Naive B cell (primary cell): ENCODE data around the gene TBL1XR1. TPM values are rescaled to one million over a fixed set of nuclear protein-coding genes. Genes with fewer than 3 reads are reported as not detected.
"Not testable (repeated sequence)": the region's sequence is repeated elsewhere in the genome, so short reads cannot be mapped to it uniquely, and the experiment has no call there.

ENCODE experiments used
- ATAC-seq, 2 donors: fragments of 150-1000 bp; cut with Tn5 transposase; 2 replicates each; pipeline ENCODE4 v1.10.0; 2021; ENCODE audit warnings: low read depth in 2 of 2, mild to moderate bottlenecking in 2 of 2, moderate library complexity in 2 of 2
- DNase-seq: peaks from one replicate; pipeline ENCODE4 v3.0.0; 2022
- H3K27ac Mint-ChIP-seq, 6 donors: one replicate each; pipeline ENCODE4 v1.8.0; 2020 to 2022; ENCODE audit warnings: mild to moderate bottlenecking in 6 of 6, mixed read lengths in 6 of 6, moderate library complexity in 5 of 6, inconsistent platforms in 2 of 6
- H3K27me3 Mint-ChIP-seq, 3 donors: one replicate each; pipeline ENCODE4 v1.8.0; 2021 to 2022; ENCODE audit warnings: mixed read lengths in 3 of 3, mild to moderate bottlenecking in 1 of 3
- H3K36me3 Mint-ChIP-seq, 2 donors: one replicate each; pipeline ENCODE4 v1.8.0; 2020 to 2022; ENCODE audit warnings: mixed read lengths in 2 of 2, inconsistent platforms in 1 of 2, mild to moderate bottlenecking in 1 of 2
- H3K4me1 Mint-ChIP-seq, 3 donors: one replicate each; pipeline ENCODE4 v1.8.0; 2020 to 2022; ENCODE audit warnings: mixed read lengths in 3 of 3, inconsistent platforms in 1 of 3, mild to moderate bottlenecking in 1 of 3, moderate library complexity in 1 of 3
- H3K4me3 Mint-ChIP-seq, 8 donors: one replicate each; pipeline ENCODE4 v1.8.0; 2020 to 2022; ENCODE audit warnings: mild to moderate bottlenecking in 8 of 8, mixed read lengths in 8 of 8, moderate library complexity in 8 of 8, inconsistent platforms in 2 of 8
- H3K9me3 Mint-ChIP-seq, 7 donors: one replicate each; pipeline ENCODE4 v1.8.0; 2020 to 2022; ENCODE audit warnings: mixed read lengths in 7 of 7, mild to moderate bottlenecking in 5 of 7, inconsistent platforms in 2 of 7, moderate library complexity in 1 of 7
- polyA plus RNA-seq, 6 donors: library from polyadenylated mRNA; unstranded; fragments of 300-500 nt; fragmentation: Illumina TruSeq; gene quantifications; one replicate each; pipeline ENCODE4 v1.2.3, GENCODE V29; 2021; ENCODE audit warnings: low read depth in 6 of 6

The TBL1XR1 gene
- polyA plus RNA-seq, 6 donors from 2014 or later: 18.4 to 48.3 (median 33.2) TPM

GRCh38 chr3:177188325-177188724, 9.0 kb downstream of the TBL1XR1 start:
- peak overlapping the region in 1 of 8 donors; percentile 61 for H3K4me3 Mint-ChIP-seq
- not testable (repeated sequence) for H3K9me3 Mint-ChIP-seq, ATAC-seq, H3K27me3 Mint-ChIP-seq, DNase-seq, H3K36me3 Mint-ChIP-seq
- peaks cover 36 to 78% (median 66%) of the 10 kb centered on the region in 3 donors for H3K4me1 Mint-ChIP-seq
- H3K27ac Mint-ChIP-seq: peak overlapping the region in 3 of 6 donors; percentile 38 to 65 (median 42)

GRCh38 chr3:177186306-177186705, 11.0 kb downstream of the TBL1XR1 start:
- no peaks in the 10 kb centered on the region for H3K27me3 Mint-ChIP-seq
- H3K9me3 Mint-ChIP-seq: no peaks in the 10 kb centered on the region
- H3K27ac Mint-ChIP-seq: no peak overlapping the region
- DNase-seq (no peak), ATAC-seq (no peak)
- H3K4me1 Mint-ChIP-seq: peaks cover 38 to 77% (median 64%) of the 10 kb centered on the region in 3 donors
- H3K4me3 Mint-ChIP-seq: peak overlapping the region in 2 of 8 donors; percentile 53 to 56
- H3K36me3 Mint-ChIP-seq: no peaks in the 10 kb centered on the region

GRCh38 chr3:177185035-177185574, 12.2 kb downstream of the TBL1XR1 start:
- ATAC-seq (no peak), DNase-seq (no peak)
- Mint-ChIP-seq H3K9me3 (no peaks in the 10 kb centered on the region), H3K36me3 (no peaks in the 10 kb centered on the region), H3K4me3 (no peak overlapping the region), H3K4me1 (peaks cover 42 to 76% (median 64%) of the 10 kb centered on the region in 3 donors), H3K27ac (peak overlapping the region in 2 of 6 donors; percentile 29 to 58), H3K27me3 (no peaks in the 10 kb centered on the region)

- ATAC-seq, DNase-seq, H3K36me3 Mint-ChIP-seq, H3K9me3 Mint-ChIP-seq, H3K27me3 Mint-ChIP-seq: not testable (repeated sequence)
- Mint-ChIP-seq H3K27ac (peak overlapping the region in 2 of 6 donors; percentile 56 to 58), H3K4me1 (peaks cover 47 to 81% (median 69%) of the 10 kb centered on the region in 3 donors), H3K4me3 (peak overlapping the region in 1 of 8 donors; percentile 41)
Observed at GRCh38 chr3:177184602-177185001, 12.7 kb downstream of the TBL1XR1 start.

- DNase-seq (no peak), ATAC-seq (no peak)
- H3K4me3 Mint-ChIP-seq: peak overlapping the region in 3 of 8 donors; percentile 24 to 69 (median 40)
- peak overlapping the region in 4 of 6 donors; percentile 69 to 87 (median 78) for H3K27ac Mint-ChIP-seq
- no peaks in the 10 kb centered on the region for H3K9me3 Mint-ChIP-seq
- peaks cover 52 to 84% (median 82%) of the 10 kb centered on the region in 3 donors for H3K4me1 Mint-ChIP-seq
- H3K36me3 Mint-ChIP-seq: peaks cover 0 to 7% of the 10 kb centered on the region in 2 donors
- no peaks in the 10 kb centered on the region for H3K27me3 Mint-ChIP-seq
Observed at GRCh38 chr3:177182352-177182751, 14.9 kb downstream of the TBL1XR1 start.

GRCh38 chr3:177181418-177181817, 15.9 kb downstream of the TBL1XR1 start:
- Mint-ChIP-seq H3K4me1 (peaks cover 48 to 78% (median 73%) of the 10 kb centered on the region in 3 donors), H3K4me3 (peak overlapping the region in 6 of 8 donors; percentile 36 to 91 (median 60)), H3K9me3 (no peaks in the 10 kb centered on the region), H3K27me3 (no peaks in the 10 kb centered on the region), H3K27ac (peak overlapping the region; percentile 69 to 91 (median 78)), H3K36me3 (peaks cover 0 to 8% of the 10 kb centered on the region in 2 donors)
- DNase-seq (no peak), ATAC-seq (no peak)

- H3K9me3 Mint-ChIP-seq: no peaks in the 10 kb centered on the region
- H3K4me3 Mint-ChIP-seq: peak overlapping the region in 3 of 8 donors; percentile 23 to 41 (median 36)
- DNase-seq (no peak), ATAC-seq (no peak)
- H3K27me3 Mint-ChIP-seq: no peaks in the 10 kb centered on the region
- peaks cover 0 to 8% of the 10 kb centered on the region in 2 donors for H3K36me3 Mint-ChIP-seq
- H3K4me1 Mint-ChIP-seq: peaks cover 47 to 72% (median 68%) of the 10 kb centered on the region in 3 donors
- H3K27ac Mint-ChIP-seq: peak overlapping the region in 2 of 6 donors; percentile 84 to 91
Observed at GRCh38 chr3:177180506-177180905, 16.8 kb downstream of the TBL1XR1 start.

- H3K36me3 Mint-ChIP-seq: peaks cover 0 to 8% of the 10 kb centered on the region in 2 donors
- peak overlapping the region in 6 of 8 donors; percentile 11 to 70 (median 40) for H3K4me3 Mint-ChIP-seq
- peak overlapping the region in 5 of 6 donors; percentile 1 to 90 (median 50) for H3K27ac Mint-ChIP-seq
- no peaks in the 10 kb centered on the region for H3K9me3 Mint-ChIP-seq
- no peak for DNase-seq
- no peaks in the 10 kb centered on the region for H3K27me3 Mint-ChIP-seq
- peaks cover 46 to 67% (median 64%) of the 10 kb centered on the region in 3 donors for H3K4me1 Mint-ChIP-seq
- ATAC-seq: peak; percentile 45 to 50
Observed at GRCh38 chr3:177179281-177180067, 17.8 kb downstream of the TBL1XR1 start.

- Mint-ChIP-seq H3K9me3 (no peaks in the 10 kb centered on the region), H3K36me3 (peaks cover 0 to 8% of the 10 kb centered on the region in 2 donors), H3K4me1 (peaks cover 56 to 75% (median 73%) of the 10 kb centered on the region in 3 donors), H3K27ac (peak overlapping the region in 3 of 6 donors; percentile 2 to 74 (median 27)), H3K4me3 (no peak overlapping the region), H3K27me3 (no peaks in the 10 kb centered on the region)
- ATAC-seq: no peak
- no peak for DNase-seq
Observed at GRCh38 chr3:177177749-177178221, 19.5 kb downstream of the TBL1XR1 start.

GRCh38 chr3:177174607-177175170, 22.6 kb downstream of the TBL1XR1 start:
- peak overlapping the region; percentile 31 to 86 (median 62) for H3K27ac Mint-ChIP-seq
- peak overlapping the region in 2 of 8 donors; percentile 4 to 35 for H3K4me3 Mint-ChIP-seq

GRCh38 chr3:177169936-177170722, 27.2 kb downstream of the TBL1XR1 start:
- peaks cover 0 to 10% (median 5%) of the 10 kb centered on the region in 7 donors for H3K9me3 Mint-ChIP-seq
- no peaks in the 10 kb centered on the region for H3K27me3 Mint-ChIP-seq
- no peak for DNase-seq
- peak overlapping the region in 5 of 6 donors; percentile 16 to 74 (median 51) for H3K27ac Mint-ChIP-seq
- H3K4me3 Mint-ChIP-seq: peak overlapping the region in 4 of 8 donors; percentile 8 to 78 (median 49)
- ATAC-seq: no peak
- H3K36me3 Mint-ChIP-seq: peaks cover 9 to 16% of the 10 kb centered on the region in 2 donors
- peaks cover 51 to 79% (median 72%) of the 10 kb centered on the region in 3 donors for H3K4me1 Mint-ChIP-seq

More at GRCh38 chr3:177174607-177175170, 22.6 kb downstream of the TBL1XR1 start:
- H3K27me3 Mint-ChIP-seq: no peaks in the 10 kb centered on the region
- peaks cover 44 to 73% (median 66%) of the 10 kb centered on the region in 3 donors for H3K4me1 Mint-ChIP-seq
- DNase-seq (no peak), ATAC-seq (no peak)
- H3K9me3 Mint-ChIP-seq: no peaks in the 10 kb centered on the region
- peaks cover 0 to 8% of the 10 kb centered on the region in 2 donors for H3K36me3 Mint-ChIP-seq

- no peak overlapping the region for H3K4me3 Mint-ChIP-seq
- H3K4me1 Mint-ChIP-seq: peaks cover 42 to 75% (median 72%) of the 10 kb centered on the region in 3 donors
- ATAC-seq (no peak), DNase-seq (no peak)
- H3K9me3 Mint-ChIP-seq: peaks cover 0 to 10% (median 5%) of the 10 kb centered on the region in 7 donors
- no peaks in the 10 kb centered on the region for H3K27me3 Mint-ChIP-seq
- peaks cover 9 to 17% of the 10 kb centered on the region in 2 donors for H3K36me3 Mint-ChIP-seq
- H3K27ac Mint-ChIP-seq: no peak overlapping the region
Observed at GRCh38 chr3:177168431-177168830, 28.9 kb downstream of the TBL1XR1 start.
